ENCODE measurements around the gene COL6A6.
"Not testable (repeated sequence)": the region's sequence is repeated elsewhere in the genome, so short reads cannot be mapped to it uniquely, and the experiment has no call there.

The COL6A6 gene

GRCh38 chr3:130539005-130539404 lies 22.0 kb downstream of the COL6A6 start:
- DNase-seq = peak; percentile 22

- no peak for DNase-seq
Measured at GRCh38 chr3:130543322-130543721, 26.3 kb downstream of the COL6A6 start.

DNA sequence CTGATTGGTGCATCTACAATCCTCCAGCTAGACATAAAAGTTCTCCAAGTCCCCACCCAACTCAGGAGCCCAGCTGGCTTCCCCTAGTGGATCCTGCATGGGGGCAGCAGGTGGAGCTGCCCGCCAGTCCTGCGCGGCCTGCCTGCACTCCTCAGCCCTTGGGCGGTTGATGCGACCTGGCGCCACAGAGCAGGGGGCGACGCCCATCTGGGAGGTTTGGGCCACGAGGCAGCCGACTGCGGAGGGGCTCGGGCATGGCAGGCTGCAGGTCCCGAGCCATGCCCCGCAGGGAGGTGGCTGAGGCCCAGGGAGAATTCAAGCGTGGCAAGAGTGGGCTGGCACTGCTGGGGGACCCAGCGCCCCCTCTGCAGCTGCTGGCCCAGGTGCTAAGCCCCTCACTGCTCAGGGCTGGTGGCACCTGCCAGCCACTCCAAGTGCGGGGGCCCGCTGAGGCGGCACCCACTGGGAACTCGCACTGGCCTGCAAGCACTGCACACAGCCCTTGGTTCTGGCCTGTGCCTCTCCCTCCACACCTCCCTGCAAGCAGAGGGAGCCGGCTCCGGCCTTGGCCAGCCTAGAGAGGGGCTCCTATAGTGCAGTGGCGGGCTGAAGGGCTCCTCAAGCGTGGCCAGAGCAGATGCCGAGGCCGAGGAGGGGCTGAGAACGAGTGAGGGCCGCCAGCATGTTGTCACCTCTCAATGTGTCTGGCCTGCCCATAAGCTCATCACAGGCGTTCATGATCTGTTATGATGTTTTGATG lies 30.1 kb downstream of the COL6A6 start:
- DNase-seq = no peak

DNA sequence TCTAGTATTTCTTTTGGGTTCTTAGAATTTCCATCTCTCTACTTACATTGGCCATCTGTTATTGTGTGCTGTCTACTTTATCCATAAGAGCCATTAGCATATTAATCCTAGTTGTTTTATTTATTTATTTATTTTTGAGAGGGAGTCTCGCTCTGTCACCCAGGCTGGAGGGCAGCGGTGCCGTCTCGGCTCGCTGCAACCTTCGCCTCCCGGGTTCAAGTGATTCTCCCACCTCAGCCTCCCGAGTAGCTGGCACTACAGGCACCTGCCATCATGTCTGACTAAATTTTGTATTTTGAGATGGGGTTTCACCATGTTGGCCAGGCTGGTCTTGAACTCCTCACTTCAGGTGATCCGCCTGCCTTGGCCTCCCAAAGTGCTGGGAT lies 30.7 kb downstream of the COL6A6 start:
- DNase-seq = not testable (repeated sequence)

- DNase-seq = no peak
Measured at GRCh38 chr3:130548356-130548755, 31.4 kb downstream of the COL6A6 start.

- DNase-seq = no peak
Measured at GRCh38 chr3:130557336-130558035, 40.5 kb downstream of the COL6A6 start.

GRCh38 chr3:130558366-130558765 lies 41.4 kb downstream of the COL6A6 start:
- no peak for DNase-seq

GRCh38 chr3:130565224-130565623 lies 48.2 kb downstream of the COL6A6 start:
- no peak for DNase-seq

Data from activated CD4-positive, alpha-beta T cell treated with anti-CD3 and anti-CD28 coated beads, Interleukin-2, amount 50 U/mL, for 1 hour (primary cell).